22Rv1 (cell line): ENCODE results near the gene FAM187B.

Source experiments
- CTCF ChIP-seq: fragments of 450-650 bp; IDR thresholded peaks from 2 replicates; pipeline ENCODE4 v1.5.1; 2017; ENCODE audit warnings: mild to moderate bottlenecking
- ZFX ChIP-seq: fragments of 450-650 bp; IDR thresholded peaks from 2 replicates; pipeline ENCODE4 v1.6.1; 2017; ENCODE audit warnings: antibody characterized with exemption, borderline replicate concordance

GRCh38 chr19:35219008-35219407, 9.5 kb downstream of the FAM187B start:
- TF ChIP-seq CTCF, result no peak
- no peak for TF ChIP-seq ZFX
